Measurements from ENCODE around the gene BBS9. TPM values are rescaled to one million over a fixed set of nuclear protein-coding genes. Genes with fewer than 3 reads are reported as not detected.

Gene BBS9
- total RNA-seq, 1 donor from 2014 or later: 33.0 TPM

DNA sequence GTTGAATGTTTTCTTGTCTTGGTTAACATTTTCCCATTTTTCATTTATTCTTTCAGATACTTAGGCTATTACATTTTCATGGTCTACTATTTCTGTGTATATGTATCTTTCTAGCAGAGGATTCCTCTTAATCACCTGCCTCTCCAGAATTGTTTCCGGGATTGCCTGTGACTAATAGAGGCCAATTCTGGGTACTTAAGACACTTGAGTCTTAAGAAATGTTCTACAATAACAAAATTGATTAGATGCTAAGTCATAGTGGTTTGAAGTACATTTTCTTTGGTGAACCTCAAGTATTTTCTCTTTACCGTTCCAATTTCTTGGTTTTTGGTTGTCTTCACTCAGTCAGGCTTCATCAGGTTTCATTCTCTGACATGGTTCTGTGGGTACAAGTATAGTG lies 26.4 kb downstream of the BBS9 start:
- H3K27ac Mint-ChIP-seq (ENCODE audit: unreplicated experiment): no peak overlapping the region
- TF ChIP-seq, protein P1, sequence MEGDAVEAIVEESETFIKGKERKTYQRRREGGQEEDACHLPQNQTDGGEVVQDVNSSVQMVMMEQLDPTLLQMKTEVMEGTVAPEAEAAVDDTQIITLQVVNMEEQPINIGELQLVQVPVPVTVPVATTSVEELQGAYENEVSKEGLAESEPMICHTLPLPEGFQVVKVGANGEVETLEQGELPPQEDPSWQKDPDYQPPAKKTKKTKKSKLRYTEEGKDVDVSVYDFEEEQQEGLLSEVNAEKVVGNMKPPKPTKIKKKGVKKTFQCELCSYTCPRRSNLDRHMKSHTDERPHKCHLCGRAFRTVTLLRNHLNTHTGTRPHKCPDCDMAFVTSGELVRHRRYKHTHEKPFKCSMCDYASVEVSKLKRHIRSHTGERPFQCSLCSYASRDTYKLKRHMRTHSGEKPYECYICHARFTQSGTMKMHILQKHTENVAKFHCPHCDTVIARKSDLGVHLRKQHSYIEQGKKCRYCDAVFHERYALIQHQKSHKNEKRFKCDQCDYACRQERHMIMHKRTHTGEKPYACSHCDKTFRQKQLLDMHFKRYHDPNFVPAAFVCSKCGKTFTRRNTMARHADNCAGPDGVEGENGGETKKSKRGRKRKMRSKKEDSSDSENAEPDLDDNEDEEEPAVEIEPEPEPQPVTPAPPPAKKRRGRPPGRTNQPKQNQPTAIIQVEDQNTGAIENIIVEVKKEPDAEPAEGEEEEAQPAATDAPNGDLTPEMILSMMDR (IDR thresholded peaks at IDR 0.05; ENCODE audit: unreplicated experiment): no peak
- H3K4me3 Mint-ChIP-seq (ENCODE audit: unreplicated experiment): no peak overlapping the region
- H3K4me1 Mint-ChIP-seq (ENCODE audit: unreplicated experiment): no peaks in the 10 kb centered on the region
- peaks cover 2% of the 10 kb centered on the region for H3K27me3 Mint-ChIP-seq (ENCODE audit: unreplicated experiment)
- DNase-seq (ENCODE audit: low spot score): no peak
- no peaks in the 10 kb centered on the region for H3K36me3 Mint-ChIP-seq (ENCODE audit: low read depth, unreplicated experiment)
- no peaks in the 10 kb centered on the region for H3K9me3 Mint-ChIP-seq (ENCODE audit: unreplicated experiment)

DNA sequence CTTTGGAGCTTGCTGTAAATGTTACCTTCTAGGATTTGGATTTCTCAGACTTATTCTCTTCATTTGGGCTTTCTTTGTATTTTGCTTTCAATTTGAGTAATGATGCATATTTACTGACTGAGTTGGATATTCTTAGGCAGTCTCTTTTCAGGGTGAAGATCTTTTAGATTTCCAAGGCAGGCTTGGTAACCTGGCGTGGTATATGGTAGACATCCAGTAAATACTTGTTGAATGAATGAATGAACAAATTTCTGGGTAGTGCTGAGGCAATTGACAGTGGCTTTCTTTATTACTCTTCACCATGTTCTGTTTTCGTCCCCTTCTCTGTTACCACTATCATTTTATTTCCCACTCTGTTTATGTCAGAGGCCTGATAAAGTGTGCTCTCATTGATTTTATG lies 27.1 kb downstream of the BBS9 start:
- TF ChIP-seq, protein P1 (IDR thresholded peaks at IDR 0.05; ENCODE audit: unreplicated experiment): no peak
- H3K27ac Mint-ChIP-seq (ENCODE audit: unreplicated experiment): no peak overlapping the region
- H3K36me3 Mint-ChIP-seq (ENCODE audit: low read depth, unreplicated experiment): no peaks in the 10 kb centered on the region
- no peak for DNase-seq (ENCODE audit: low spot score)
- no peak overlapping the region for H3K4me3 Mint-ChIP-seq (ENCODE audit: unreplicated experiment)
- no peaks in the 10 kb centered on the region for H3K9me3 Mint-ChIP-seq (ENCODE audit: unreplicated experiment)
- peaks cover 2% of the 10 kb centered on the region for H3K27me3 Mint-ChIP-seq (ENCODE audit: unreplicated experiment)
- no peaks in the 10 kb centered on the region for H3K4me1 Mint-ChIP-seq (ENCODE audit: unreplicated experiment)

DNA sequence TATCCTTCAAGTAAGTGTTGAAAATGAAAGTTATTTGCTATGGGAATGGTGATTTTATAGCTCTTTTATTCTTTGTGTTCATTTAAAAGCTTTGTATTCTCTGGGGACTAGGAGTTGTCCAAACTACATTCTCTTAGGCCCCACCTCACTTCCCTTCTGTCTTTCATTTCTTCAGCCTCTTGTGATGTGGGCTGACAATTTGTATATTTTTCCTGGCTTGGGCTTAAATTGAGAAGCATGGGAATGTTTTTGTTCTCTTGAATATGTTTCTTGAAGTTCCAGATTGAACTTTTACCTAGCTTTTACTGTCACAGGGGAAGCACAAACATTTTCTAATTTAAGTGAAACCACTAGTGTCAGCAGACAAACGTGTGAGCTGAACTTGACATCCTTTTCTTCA lies 27.9 kb downstream of the BBS9 start:
- no peaks in the 10 kb centered on the region for H3K4me1 Mint-ChIP-seq (ENCODE audit: unreplicated experiment)
- no peak for DNase-seq (ENCODE audit: low spot score)
- H3K9me3 Mint-ChIP-seq (ENCODE audit: unreplicated experiment): no peaks in the 10 kb centered on the region
- no peaks in the 10 kb centered on the region for H3K27me3 Mint-ChIP-seq (ENCODE audit: unreplicated experiment)
- H3K4me3 Mint-ChIP-seq (ENCODE audit: unreplicated experiment): no peak overlapping the region
- no peak overlapping the region for H3K27ac Mint-ChIP-seq (ENCODE audit: unreplicated experiment)
- no peaks in the 10 kb centered on the region for H3K36me3 Mint-ChIP-seq (ENCODE audit: low read depth, unreplicated experiment)
- TF ChIP-seq, protein P1 (IDR thresholded peaks at IDR 0.05; ENCODE audit: unreplicated experiment): no peak

DNA sequence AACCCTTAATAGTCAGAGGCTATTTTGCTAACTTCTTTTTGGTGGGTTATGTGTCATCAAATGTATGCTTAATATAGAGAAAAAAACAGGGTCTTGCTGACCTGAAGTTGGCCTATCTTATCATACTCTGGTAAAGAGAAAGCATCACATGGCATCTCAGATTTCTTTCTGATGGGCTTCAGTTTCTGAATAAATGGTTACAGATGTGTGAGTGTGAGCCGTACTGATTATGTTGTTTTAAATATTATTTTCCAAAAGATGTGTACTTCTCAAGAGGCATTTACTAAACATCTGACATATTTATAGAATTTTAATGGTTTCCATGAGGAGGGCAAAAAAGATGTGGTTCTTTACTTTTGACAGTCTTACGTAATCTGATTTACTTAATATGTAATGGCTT lies 28.4 kb downstream of the BBS9 start:
- H3K36me3 Mint-ChIP-seq (ENCODE audit: low read depth, unreplicated experiment): no peaks in the 10 kb centered on the region
- no peak for DNase-seq (ENCODE audit: low spot score)
- H3K27me3 Mint-ChIP-seq (ENCODE audit: unreplicated experiment): no peaks in the 10 kb centered on the region
- no peaks in the 10 kb centered on the region for H3K9me3 Mint-ChIP-seq (ENCODE audit: unreplicated experiment)
- H3K4me3 Mint-ChIP-seq (ENCODE audit: unreplicated experiment): no peak overlapping the region
- TF ChIP-seq, protein P1 (IDR thresholded peaks at IDR 0.05; ENCODE audit: unreplicated experiment): no peak
- H3K27ac Mint-ChIP-seq (ENCODE audit: unreplicated experiment): no peak overlapping the region
- H3K4me1 Mint-ChIP-seq (ENCODE audit: unreplicated experiment): no peaks in the 10 kb centered on the region

DNA sequence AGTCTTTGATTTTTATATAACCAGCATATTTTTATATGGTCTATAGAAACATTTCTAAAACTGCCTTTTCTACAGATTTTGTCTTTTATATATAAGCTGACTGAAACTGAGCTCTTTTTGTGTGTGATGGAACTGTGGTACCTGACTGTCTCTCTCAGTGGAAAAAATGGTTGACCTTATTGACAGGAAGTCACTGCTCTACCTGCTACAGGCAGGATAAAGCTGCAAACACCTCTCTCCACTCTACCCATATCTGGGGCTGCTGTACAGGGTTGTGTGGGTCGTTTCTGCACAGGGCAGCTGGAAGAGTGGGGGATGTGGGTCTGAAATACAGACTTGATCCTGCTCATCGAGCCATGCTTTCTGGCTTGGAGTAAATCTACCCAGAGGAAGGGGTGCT lies 48.5 kb downstream of the BBS9 start:
- no peak overlapping the region for H3K27ac Mint-ChIP-seq (ENCODE audit: unreplicated experiment)

More for the DNA sequence above, 48.5 kb downstream of the BBS9 start:
- TF ChIP-seq, protein P1 (IDR thresholded peaks at IDR 0.05; ENCODE audit: unreplicated experiment): no peak
- no peaks in the 10 kb centered on the region for H3K4me1 Mint-ChIP-seq (ENCODE audit: unreplicated experiment)
- H3K9me3 Mint-ChIP-seq (ENCODE audit: unreplicated experiment): peaks cover 5% of the 10 kb centered on the region
- H3K4me3 Mint-ChIP-seq (ENCODE audit: unreplicated experiment): no peak overlapping the region
- peaks cover 22% of the 10 kb centered on the region for H3K36me3 Mint-ChIP-seq (ENCODE audit: low read depth, unreplicated experiment)
- H3K27me3 Mint-ChIP-seq (ENCODE audit: unreplicated experiment): no peaks in the 10 kb centered on the region
- DNase-seq (ENCODE audit: low spot score): no peak

All from endothelial cell (in vitro differentiated cells).